OCI-M2 (cell line): ENCODE measurements around the gene THSD4.

Experiments
- DNase-seq: peaks from one replicate; lab custom pipeline; 2025; ENCODE audit not compliant: unreplicated experiment; lab: John Stamatoyannopoulos, UW

The THSD4 gene

DNA sequence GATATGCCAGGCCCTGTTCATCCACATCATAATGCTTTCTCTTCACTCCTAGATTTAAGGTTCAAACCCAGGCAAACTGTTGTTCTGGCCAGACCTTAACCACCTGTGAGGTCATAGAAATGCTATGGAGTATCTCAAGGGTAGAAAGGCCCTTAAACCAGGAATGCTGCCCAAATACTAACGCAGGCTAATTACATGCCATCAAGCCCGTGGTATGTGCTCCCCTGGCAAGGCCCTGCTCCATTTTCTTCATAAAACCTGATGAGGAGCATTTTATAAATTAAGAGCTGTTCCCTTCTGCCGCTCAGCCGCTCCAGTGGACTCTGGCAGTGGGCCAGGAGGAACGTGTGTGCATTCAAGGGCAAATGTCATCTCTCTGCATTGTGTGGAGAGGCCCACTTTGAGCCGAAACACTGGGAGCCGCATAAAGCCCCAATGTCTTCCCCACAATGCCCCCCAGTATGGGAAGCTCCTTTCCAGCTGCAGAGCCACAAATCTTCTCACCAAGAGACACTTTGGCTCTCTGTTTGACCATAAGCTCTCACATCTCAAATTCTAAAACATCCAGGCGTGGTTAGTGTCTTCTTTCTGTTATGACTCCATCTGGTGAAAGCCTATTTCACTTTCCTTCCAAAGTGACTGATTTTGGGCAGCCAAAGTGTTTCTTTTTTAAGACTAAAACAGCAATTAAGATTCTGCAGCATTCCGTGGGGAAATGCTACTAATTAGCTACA is 484.3 kb downstream of the THSD4 start:
- no peak for DNase-seq

DNA sequence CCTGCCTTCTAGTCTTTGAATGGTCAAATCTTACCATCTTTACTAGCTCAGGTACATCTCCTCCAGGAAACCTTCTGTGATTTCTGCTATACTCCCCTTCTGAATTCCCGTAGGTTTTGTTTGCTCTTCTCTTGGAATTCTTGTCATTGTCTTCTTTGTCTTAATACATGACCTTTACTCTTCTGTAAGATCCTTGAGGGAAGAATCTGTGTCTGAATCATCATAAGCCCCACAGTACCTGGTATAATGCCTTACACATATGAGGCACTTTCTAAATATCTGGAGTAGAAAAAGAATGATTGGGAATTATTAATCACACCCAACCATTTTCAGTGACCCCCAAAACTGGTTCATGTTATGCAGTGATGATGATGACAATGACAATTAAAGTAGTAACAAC is 485.0 kb downstream of the THSD4 start:
- no peak for DNase-seq

DNA sequence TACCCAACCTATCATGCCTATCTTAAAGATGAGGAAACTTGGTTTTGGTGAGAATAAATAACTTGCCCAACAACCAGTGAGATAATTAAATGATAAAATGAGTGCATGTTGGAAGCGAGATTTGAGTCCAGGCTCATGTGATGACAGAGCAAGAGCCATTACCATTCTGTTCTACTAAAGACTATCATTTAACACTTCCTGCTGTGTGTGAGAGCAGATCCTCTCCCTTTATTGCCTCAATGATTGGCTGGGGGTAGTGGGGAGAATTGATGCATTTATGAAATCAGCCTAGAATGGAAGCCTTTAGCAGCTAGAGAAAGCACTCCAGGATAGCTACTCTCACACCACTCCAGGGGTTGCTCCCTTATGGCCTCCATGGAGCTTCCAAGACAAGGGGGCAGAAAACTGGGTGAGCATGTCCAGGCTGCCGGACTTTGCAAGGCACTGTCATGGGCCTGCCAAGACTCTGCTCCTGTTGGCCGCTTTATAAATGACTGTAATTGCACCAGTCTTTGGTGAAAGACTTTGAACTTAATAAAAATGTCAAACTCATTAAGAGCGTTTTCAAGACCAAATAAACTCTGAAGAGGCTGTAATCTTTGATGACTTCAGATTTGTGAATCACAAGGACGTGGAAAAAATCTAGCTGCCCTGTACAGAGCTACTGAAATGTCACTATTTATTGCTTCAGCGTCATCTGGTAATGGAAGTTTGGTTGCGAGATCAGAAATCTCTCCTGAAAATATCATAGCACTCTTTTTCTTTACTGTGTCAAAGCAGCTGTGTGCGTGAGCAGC is 486.0 kb downstream of the THSD4 start:
- no peak for DNase-seq

DNA sequence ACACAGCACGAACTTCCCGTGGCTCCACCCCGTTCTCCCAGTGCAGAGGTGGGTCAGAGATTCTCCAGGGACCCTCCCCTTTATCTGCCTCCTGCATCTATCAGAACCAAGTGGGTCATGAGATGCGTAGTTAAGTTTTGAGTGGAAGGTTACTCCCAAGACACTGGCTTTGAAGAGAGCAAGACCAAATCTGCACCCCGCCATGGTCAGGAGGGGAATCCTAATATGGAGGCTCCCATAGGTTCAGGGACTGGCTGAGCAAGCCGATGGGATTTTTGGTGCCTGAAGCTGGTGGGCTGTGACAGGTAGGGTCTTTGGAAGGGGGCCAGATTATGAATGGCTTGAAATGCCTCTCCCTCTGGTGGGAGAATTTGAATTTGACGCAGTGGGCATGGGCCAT is 488.1 kb downstream of the THSD4 start:
- no peak for DNase-seq

DNA sequence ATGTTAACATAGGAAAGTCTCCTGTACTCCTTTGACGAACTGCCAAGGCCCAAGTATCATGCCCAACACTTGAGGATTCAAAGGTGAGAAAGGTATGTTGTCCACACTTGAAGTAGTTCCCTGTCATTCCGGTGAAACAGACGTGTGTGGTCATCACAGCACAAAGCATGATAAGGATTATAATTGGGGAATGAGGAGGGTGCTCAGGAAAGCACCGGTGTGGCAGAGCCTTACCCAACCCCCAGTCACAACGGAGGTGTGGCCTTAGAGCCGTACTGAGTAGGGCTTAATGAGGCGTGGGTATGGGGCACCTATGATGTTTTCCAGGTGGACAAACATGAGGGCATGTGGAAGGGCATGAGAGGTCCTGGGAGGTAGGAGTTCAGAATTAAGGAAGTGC is 492.1 kb downstream of the THSD4 start:
- DNase-seq, result no peak

DNA sequence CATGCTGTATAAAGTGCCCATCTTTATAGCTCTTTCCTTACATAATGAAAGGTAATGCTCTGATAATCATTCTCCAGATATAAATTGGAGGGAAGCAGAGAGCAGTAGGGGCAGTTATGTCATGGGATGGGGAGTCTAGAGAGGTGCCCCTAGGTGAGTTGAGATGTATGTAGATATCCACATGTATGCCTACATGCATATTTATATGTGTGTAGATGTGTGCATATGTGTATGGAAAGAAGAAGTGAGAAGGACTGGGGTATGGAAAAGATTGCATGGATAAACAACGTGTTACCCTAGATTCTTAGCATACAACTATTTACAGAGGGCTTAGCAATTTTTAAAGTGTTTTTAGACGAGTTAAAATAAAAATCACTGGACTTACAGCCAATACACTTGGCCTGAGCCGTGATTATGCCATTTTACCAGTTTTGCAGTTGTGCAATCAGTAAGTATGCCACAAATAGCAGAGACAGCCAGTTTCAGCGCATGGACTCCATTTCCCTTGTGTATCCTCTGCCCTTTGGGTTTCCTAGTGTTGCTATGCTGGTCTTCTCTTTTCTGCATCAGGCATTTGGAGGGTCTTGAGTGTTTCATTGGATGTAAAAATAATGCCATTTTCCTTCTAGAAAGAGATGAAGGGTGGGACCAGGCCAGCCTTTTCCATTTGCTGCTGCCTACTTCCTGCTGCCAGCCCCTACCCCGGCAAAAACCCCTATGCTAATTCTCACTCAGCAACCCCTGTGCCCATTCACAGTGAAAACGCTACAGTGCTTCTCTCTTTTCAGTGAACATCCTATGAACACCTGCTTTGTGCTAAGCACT is 495.7 kb downstream of the THSD4 start:
- no peak for DNase-seq

DNA sequence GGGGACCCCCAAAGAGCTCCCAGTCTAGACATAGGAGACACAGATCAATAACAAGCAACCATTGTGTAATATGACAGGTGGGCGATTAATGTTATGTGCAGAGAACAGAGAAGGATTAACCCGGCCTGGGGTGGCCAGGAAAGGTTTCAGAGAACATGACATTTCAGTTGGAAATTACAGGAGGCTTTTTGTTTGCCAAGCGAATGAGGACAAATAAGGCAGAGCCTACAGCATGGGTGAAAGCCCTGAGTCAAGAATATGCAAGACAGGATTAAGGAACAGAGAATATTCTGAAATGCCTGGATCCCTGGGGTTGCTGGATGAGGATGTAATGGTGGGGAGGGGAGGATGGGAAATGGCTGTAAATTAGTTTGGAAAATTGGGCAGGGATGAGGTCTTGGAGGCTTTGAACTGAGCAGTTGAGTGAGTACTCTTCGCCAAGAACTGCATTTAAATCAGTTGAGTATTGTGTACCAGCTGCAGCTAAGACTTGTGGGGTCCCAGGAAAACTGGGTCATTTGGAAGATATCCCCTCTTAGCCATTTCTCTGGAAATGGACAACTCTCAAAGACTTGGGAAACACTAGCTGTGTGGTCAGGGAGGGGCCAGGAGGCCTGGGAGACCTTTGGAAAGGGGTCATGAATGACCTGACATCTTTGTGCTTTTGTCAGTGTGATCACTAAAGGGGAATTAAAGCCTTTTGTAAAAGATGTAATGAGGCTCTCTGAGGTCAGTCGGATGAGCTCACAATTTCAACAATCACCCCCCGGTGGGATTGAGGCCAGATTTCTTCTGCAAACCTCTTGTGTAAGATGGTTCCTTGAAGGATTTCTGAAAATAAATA is 496.5 kb downstream of the THSD4 start:
- DNase-seq, result no peak

DNA sequence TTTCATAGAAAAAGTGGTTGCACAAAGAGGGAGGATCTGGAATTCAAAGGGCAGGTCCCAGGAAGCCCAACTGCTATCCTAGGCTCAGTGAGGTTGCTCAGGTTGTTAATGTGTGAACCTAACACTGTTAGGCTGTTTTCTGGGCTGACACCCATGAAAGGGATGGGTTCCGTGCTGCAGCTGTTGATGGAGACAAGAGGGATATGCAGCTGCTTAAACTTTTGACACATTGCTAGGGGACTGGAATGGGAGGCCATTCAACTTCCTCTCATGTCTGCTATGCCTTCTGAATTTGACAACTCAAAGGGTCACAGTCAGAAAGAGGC is 497.1 kb downstream of the THSD4 start:
- DNase-seq, result no peak

DNA sequence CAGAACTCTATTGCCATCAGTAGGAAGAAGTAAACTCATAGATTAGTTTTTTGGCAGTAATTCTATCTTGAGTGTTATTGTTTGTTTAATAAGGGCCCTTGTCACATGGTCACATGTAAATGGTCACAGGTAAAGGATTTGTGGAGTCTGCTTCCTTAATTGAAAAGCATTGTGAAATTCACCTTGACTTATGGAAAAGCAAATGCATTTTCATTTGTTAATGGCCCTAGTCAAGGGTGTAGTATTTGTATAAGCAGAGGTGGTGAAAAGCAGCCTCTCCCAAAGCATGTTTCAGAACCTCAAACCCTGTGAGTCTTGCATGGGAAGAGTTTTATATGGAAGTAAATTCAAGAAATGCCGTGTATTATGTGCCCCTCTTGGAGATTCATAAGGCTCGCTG is 497.6 kb downstream of the THSD4 start:
- DNase-seq, result no peak

DNA sequence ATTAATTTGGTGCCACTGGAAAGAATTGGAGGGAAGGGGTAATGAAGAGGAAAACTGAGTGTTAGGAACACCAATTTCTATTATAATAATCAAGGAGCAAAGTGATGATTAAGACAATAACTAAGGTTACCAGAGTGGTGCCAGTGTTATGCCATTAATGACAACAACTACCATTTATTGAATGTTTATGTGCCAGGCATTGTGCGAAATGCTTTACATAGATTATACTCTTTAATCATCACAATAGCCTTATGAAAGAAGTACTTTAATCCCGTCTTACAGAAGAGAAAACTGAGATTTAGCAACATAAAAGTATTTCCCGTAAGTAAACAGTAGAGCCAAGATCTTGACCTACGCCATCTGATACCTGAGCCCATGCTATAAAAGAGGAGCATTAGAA is 507.8 kb downstream of the THSD4 start:
- no peak for DNase-seq

DNA sequence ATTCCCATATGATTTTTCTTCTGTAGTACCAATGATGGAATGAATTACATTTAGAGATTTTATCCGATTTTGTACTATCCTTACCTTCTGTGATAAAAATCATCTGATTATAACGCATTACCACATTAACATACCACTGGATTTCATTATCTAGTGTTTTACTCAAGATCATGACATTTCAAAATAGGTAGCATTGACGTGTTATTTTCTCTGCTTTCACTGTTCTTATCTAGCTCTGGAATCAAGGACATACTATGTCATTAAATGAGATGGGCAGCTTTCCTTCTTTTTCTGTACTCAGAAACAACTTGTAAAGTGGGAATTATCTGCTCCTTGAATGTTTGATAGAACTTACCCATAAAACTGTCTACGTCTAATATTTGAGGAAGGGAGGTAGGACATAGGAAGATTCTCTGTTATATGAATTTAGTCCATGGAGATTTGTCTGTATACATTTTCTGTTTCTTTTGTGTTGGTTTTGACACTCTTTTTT is 511.4 kb downstream of the THSD4 start:
- no peak for DNase-seq

DNA sequence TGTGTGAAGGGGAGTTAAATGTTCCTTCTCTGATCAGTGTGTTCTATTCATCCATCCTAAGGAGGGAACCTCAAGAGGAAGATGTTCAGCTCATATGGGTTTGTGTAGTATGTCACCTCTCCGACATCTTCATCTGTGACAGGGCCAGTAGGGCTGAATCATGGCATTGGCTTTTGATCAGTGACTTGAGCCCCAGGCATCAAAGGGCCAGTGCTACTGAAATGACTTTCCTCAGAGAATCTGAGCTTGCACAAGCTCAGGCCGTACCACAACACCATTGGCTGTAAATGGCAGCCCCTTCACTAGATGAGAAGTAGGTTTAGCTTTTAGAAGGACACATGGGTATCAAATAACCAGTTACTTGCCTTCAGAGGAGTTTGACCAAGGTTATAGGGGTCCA is 511.9 kb downstream of the THSD4 start:
- no peak for DNase-seq

DNA sequence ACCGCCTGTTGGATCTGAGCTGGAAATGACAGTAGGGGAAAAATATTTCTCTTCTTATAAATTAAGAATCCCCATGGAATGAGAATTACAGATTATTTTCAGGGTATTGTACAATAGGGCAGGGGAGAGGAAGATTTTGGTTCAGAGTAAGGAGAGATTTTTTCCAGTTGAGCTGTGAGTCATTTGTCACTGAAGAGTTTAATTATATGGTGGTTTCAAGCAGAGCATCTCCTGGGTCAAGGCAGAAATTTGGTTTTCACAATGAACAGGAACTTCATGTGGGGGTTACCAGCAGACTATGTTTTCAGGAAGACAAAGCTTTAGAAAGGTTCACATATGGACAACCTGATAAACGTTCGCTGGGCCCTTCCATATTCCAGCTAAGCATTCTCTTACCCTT is 512.3 kb downstream of the THSD4 start:
- no peak for DNase-seq

DNA sequence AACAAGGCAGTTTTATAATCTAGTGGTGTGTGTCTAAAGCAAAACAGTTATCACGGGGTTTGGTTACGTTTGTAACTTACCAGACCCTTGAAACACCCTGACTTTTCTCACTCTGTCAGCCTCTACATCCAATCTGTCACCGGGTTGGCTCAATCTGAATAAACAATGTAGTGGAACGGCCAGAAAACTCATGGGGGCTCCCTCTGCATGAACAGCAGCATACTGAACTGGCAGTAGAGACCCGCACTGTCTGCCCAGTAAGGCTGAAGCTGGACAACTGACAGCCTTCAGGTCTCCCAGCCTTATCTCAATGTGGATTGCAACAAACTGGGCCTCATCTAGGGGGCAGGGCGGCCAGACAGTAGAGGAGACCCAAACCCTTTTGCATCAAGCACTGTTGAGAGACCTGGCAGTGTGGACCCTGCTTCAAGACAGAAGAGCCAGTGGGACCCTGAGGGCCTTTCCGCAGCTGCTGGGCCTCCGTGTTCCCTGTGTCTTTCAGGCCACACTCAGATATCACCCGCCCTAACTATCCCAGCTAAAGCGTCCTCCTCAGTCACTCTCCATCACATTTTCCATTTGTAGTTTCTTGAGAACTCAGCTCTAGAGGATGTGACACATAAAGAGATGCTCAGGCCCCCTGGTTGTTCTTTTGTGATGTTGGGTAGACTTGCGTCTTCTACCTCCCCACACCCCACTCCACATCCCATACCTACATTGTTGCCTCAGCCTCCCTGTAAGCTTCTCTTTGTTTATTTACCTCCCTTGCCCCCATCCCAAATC is 513.9 kb downstream of the THSD4 start:
- no peak for DNase-seq

DNA sequence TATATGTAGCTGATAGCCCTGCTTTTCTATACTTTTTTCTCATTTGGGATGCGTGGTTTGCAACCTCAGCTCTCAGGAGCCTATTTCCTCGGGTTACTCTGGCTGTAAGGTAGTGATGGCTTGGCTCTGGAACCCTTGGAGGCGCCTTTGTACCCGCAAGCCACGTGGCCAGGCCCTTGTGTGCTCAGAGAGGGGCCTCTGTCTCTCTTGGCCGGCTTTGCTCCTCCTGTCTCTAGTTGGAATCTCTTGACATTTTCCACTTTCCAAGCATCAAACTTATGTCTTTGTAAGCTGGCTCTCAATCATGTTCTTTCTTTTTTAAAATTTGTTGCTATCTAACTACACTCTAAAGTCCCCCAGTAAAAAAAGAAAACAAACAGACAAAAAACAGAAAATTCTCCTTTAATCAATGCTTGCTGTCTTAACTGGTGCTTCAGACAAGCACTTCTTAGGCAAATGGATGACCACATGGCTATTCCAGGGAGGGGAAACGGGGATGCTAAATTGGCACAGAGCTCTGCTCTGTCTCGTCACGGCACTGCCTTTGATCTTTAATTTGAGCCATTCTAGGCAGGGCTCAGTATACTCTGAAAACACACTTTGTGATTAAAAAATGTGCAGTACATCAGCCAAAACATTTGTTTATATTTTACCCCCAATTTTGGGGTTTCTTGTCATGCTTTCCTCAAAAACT is 514.7 kb downstream of the THSD4 start:
- DNase-seq, result no peak

DNA sequence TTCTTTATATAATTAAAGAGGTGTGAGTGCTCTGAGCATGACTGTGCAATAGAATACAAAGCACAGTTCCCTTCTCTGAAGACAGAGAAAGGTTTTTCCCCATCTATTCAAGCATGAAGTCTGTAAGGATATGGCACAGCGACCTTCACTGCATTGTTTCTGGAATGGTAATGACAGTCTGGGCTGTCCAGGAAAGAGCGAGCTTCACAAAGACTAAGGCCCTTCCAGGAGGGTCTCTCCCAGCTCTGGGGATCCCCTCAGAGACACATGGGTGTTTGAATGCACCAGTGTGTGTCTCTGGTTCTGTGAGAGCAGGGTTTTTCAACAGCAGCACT is 515.2 kb downstream of the THSD4 start:
- DNase-seq, result no peak

DNA sequence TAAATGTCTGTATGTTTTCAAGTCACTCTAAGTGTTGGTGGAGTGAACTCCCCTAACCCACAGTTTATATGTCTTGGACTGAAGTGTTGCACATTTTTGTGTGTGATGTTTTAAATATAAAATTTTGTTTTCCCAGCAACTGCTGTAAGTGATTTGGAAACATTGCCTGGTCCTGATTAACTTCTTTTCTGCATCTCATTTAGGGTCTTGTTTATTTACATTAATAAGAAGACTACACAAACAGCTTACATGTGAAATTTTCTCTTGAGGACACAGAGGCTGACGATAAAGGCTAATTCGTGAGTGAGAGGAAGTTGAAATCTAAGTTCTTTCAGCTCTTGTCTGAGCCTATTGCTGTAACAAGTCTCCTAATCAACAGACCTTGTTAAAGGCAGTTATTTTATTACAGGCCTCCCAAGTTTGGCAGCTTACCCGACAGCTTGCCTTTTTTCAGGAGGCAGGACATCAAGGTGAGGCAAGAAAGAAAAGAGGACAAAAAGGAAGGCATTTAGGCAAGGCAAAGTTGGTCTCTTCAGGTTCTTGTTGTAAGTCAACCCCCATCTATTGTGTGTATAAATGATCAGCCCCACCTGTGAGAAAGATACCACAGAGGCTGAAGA is 517.4 kb downstream of the THSD4 start:
- no peak for DNase-seq

DNA sequence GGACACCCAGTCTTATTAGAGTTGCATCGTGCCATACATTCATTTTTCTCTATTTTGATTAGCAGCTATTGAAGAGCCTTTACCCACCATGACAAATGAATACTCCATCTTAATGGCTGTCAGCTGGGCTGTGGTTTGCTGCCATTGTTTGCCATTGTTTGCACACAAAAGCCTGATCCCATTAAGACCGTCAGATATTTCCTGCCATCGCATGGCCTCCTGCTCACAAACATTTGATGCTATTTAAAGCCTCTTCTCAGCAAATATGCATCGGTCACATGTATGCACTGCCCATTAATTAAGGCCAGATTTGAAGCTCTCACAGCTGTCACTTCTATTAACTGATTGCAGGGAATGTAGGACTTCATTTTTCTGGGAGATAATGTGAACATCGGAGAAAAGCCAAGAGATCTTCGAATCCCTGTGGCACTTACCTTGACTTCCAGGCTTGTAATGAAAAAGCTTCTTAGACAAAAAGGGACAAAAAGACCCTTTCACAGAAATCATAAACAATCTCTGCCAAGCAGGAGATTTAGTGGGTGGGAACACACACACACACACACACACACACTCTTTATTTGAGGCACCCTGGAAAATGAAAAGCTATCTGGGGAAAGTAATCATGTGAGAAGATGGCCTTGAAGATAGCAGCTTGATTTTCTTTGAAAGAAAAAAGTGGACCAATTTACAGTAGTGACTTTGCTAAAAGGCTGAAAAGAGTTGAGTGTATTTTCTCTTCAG is 519.7 kb downstream of the THSD4 start:
- no peak for DNase-seq

DNA sequence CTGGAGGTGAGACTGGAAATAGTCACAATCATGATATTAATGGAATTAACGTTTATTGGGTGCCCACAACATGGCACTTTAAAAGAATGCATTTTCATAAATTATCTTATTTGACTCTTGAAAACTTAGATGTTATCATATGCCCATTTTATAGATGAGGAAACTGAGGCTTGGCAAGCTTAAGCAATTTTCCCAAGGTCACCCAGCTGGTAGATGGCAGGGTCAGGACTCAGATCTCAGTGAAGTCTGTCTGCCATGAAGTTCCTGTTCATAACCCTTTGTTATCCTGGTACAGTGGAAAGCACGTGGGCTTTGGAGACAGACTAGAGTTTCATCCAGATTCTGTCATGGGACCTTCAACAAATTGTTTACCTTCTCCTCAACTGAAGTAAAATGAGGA is 520.5 kb downstream of the THSD4 start:
- DNase-seq, result no peak
